Stimulated activated CD4-positive, alpha-beta T cell treated with anti-CD3 and anti-CD28 coated beads, TNF-alpha, amount 100 ng/mL, for 24 hours (primary cell): ENCODE measurements around the gene TMEM150B.

Source experiments
- DNase-seq, 3 experiments: peaks; one replicate each; pipeline ENCODE4 v3.0.0-alpha.2; 2020; ENCODE audit warnings: low read depth in 3 of 3

TMEM150B gene

GRCh38 chr19:55355213-55355821 is 30.2 kb upstream of the TMEM150B start:
- DNase-seq = no peak

DNA sequence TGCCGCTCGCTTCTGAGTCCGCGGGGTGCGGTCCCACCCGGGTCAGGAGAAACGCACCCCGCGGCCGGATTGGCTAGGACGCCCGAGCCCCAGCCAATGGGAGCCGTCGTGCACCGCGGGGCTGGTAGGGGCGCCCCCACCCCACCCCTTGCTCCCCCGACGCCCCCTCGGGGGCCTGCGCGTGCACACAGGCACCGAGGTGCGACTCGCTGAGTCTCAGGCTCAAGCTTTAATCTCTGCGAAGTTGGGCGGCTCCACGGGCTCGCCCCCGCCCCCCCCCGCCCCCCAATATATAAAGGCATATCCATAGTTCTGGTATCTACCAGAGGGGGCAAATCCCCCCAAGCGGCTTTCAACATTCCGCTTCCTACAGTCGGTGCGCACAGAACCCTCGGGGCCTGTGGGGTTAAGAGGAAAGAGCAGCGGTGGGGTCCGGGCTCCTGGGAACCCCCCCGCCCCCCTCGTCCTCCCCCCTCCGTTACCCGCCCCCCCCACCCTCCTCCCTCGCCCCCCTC is 29.6 kb upstream of the TMEM150B start, which contains the start of gene COX6B2:
TSS of gene COX6B2 (minus strand) at position 22 of the 515 bp plus-strand sequence. CDS start 198 bp downstream, outside the sequence.
- DNase-seq = no peak

DNA sequence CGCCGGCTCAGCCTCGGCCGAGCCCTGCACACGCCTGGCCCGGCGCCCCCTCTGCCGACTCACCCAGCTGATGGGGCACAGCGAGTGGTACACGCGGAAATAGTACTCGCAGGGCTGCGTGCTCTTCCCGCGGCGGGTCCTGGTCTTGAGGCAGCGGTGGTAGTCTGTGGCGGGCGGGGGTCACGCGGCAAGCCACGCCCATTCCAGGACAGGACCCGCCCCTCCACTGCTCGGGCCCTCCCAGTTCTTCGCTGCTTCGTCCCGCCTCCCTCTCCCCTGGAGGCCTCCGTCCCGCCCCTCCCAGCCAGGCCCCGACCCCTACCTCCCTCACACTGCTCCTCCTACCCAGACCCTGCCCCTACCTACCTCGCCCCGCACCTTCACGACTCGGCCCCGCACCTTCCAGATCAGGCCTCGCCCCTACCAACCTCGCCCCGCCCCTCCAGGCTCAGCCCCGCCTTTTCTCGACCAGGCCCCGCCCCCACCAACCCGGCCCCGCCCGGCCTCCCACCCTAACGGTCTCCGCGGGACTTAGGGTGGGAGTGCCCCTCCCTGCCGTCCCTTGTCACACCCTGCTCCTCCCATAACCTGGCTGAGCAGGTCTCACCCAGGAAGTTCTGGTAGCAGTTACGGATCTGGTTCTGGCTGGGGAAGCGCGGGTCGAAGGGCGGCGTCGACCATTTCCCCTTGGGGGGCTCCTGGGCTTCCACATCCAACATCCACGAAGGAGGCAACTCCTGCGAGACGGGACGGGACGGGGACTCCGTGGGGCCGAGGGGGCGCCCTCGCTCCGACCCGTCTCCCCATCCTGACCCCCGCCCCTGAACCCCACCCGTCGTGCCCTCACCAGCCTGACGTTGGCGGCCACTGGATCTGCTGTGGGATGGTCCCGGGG is 28.9 kb upstream of the TMEM150B start:
- DNase-seq = peak in 2 of 3 experiments; percentile 38 to 50

- no peak for DNase-seq
Measured at GRCh38 chr19:55353356-55353802, 28.2 kb upstream of the TMEM150B start.

DNA sequence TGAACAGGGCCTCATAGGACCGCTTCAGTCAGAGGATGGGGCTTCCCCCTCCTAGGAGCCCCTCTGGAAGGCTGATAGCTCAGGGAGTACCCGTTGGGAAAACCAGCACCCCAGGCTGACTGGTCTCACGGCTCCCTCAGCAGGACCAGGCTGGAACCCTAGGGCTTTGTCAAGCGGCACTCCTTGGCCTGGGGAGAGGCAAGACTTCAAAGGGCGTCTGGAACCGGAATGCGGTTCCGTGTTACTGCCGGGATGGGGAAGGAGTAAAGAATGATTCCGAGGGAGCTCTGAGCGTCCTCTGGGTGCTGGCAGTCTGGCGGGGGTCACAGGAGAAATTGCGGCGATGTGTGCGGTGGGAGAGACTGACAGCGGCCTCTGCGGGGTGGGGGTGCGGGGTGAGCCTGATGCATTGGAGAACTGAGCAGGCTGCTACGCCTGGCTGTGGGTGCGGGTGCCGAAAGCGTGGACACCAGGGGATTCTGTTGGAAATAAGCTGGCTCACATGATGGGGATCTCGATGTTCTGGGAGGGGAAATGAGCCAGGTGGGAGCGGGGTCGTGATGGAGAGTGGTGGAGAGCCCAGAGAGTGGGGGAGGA is 27.5 kb upstream of the TMEM150B start:
- no peak for DNase-seq

DNA sequence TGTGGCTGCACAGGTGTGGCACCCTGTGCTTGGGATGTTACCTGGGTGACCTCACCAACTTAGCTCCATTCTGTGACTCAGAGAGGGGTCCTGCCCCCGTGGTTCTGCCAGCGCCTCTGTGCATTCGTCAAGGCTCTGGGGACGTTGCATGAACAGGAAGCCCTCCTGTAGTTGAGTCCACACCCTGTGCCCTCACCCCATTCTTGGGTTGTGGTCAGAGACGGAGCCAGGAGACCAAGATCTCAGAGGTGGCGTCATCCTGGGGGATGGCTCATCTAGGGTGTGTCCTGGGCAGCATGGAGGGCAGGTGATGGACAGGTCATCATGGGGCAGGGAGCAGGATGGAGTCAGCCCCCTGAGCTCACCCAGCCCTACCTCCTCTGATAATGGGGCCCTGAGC is 26.9 kb upstream of the TMEM150B start:
- DNase-seq = no peak

- no peak for DNase-seq
Measured at GRCh38 chr19:55350620-55351315, 25.6 kb upstream of the TMEM150B start.

GRCh38 chr19:55348317-55349034 is 23.3 kb upstream of the TMEM150B start:
- no peak for DNase-seq

GRCh38 chr19:55347442-55348009 is 22.4 kb upstream of the TMEM150B start:
- no peak for DNase-seq

DNA sequence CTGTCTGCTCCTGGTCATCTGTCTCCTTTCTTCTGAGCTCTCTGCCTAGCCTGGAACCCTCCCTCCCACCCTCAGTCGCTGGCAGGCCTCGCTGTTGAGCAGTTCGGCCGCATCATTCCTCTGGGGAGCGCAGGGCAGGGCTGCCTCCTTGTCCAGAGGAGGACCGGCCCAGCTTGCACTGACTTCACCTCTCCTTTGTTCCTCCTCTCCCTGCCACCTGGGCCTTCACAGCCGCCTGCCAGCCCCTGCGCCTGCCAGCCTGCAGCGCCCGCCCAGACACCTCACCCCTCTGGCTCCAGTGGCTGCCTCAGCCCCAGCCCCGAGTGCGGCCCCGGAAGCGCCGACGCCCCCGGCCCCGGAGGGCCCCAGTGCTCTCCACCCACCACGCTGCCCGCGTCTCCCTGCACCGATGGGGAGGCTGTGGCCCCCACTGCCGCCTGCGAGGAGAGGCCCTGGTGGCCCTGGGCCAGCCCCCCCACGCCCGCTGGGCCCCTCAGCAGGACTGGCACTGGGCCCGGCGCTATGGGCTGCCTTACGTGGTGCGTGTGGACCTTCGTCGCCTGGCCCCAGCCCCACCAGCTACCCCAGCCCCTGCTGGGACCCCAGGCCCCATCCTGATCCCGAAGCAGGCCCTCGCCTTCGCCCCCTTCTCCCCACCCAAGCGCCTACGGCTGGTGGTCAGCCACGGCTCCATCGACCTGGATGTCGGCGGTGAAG is 21.7 kb upstream of the TMEM150B start:
- no peak for DNase-seq

GRCh38 chr19:55345818-55346724 is 20.9 kb upstream of the TMEM150B start:
- no peak for DNase-seq

GRCh38 chr19:55345101-55345817 is 20.1 kb upstream of the TMEM150B start:
- no peak for DNase-seq

GRCh38 chr19:55344444-55344843 is 19.3 kb upstream of the TMEM150B start:
- no peak for DNase-seq

GRCh38 chr19:55341595-55342531 is 16.7 kb upstream of the TMEM150B start:
- DNase-seq = no peak

GRCh38 chr19:55341171-55341588 is 16.0 kb upstream of the TMEM150B start:
- DNase-seq = peak; percentile 27 to 79 (median 48)

DNA sequence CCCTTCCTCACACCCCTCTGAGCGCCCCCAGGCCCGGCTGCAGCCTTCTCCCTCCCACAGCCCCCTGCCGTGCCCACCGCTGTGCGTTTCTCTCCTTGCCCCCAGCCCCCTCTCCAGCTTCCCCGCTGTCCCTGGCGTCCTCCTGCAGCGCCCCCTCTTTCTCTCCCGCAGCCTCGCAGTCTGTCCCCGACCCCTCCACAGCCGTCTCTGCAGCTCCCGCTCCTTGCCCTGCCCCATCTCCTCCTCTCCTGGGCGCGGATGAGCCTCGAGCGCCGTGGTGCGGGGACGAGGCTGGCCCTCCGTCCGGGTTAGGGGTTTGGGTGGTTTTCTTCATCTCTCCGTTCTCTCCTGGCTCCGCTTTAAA is 15.6 kb upstream of the TMEM150B start:
- DNase-seq = no peak
